GM10248 (cell line): ENCODE data around the gene C1GALT1.

Source experiments
- CTCF ChIA-PET: fragments of 300-600 bp; sonication (Branson Sonifier 250); formaldehyde crosslinking; extraction: SDS; loops from one replicate; lab custom pipeline; 2021; ENCODE audit warnings: antibody characterized with exemption; lab: Yijun Ruan, JAX
- POLR2A ChIA-PET: fragments of 350-650 bp; sonication (Branson Sonifier 250); formaldehyde crosslinking; extraction: SDS; loops from one replicate; lab custom pipeline; 2020; ENCODE audit warnings: antibody characterized with exemption; lab: Yijun Ruan, JAX
- DNase-seq: peaks from one replicate; pipeline ENCODE4 v3.0.0; 2012; ENCODE audit errors: extremely low spot score
- CTCF ChIP-seq: IDR thresholded peaks from 2 replicates; pipeline ENCODE4 v1.5.1; 2012; ENCODE audit warnings: mild to moderate bottlenecking, low read depth; ENCODE audit errors: extremely low read depth, missing control alignments, control extremely low read depth

Gene C1GALT1

GRCh38 chr7:7157177-7157886 is 25.0 kb upstream of the C1GALT1 start:
- no peak for TF ChIP-seq CTCF
- DNase-seq, result no peak
- POLR2A ChIA-PET, result no interaction called here
- CTCF ChIA-PET, result no interaction called here

- DNase-seq, result no peak
- TF ChIP-seq CTCF, result no peak
- ChIA-PET POLR2A (no interaction called here), CTCF (no interaction called here)
Measured at GRCh38 chr7:7157887-7158271, 24.5 kb upstream of the C1GALT1 start.

GRCh38 chr7:7159063-7159658 is 23.2 kb upstream of the C1GALT1 start:
- no peak for DNase-seq
- ChIA-PET POLR2A (no interaction called here), CTCF (no interaction called here)
- TF ChIP-seq CTCF, result no peak

GRCh38 chr7:7164591-7164990 is 17.8 kb upstream of the C1GALT1 start:
- DNase-seq, result no peak
- TF ChIP-seq CTCF, result no peak
- POLR2A ChIA-PET, result no interaction called here
- CTCF ChIA-PET, result interaction anchor here (1.5 to 1.6 kb wide), 2 partner anchors 11 to 54 kb away, joined by 3 to 5 read pairs; no protein-coding TSS in a partner anchor

- no peak for TF ChIP-seq CTCF
- CTCF ChIA-PET, result interaction anchor here (1.5 to 1.6 kb wide), 2 partner anchors 11 to 55 kb away, joined by 3 to 5 read pairs; no protein-coding TSS in a partner anchor
- no peak for DNase-seq
- POLR2A ChIA-PET, result no interaction called here
Measured at GRCh38 chr7:7165372-7165771, 17.0 kb upstream of the C1GALT1 start.

- ChIA-PET POLR2A (no interaction called here), CTCF (no interaction called here)
Measured at GRCh38 chr7:7166318-7166717, 16.0 kb upstream of the C1GALT1 start.

More at GRCh38 chr7:7166318-7166717, 16.0 kb upstream of the C1GALT1 start:
- TF ChIP-seq CTCF, result no peak
- no peak for DNase-seq
